Uterus (tissue), 2 donors: ENCODE results near the gene CASZ1.

ENCODE experiments used
- CTCF ChIP-seq, 4 experiments: fragments of 200-600 bp in 2 of 4; fragments of 450-650 bp in 2 of 4; sonication (generic) in 2 of 4; IDR thresholded peaks; one replicate each; pipeline ENCODE4 v1.5.1; 2016 to 2019; ENCODE audit warnings: antibody characterized with exemption in 4 of 4, mild to moderate bottlenecking in 2 of 4, moderate library complexity in 1 of 4
- POLR2A ChIP-seq, 2 donors: fragments of 450-650 bp; IDR thresholded peaks; one replicate each; pipeline ENCODE4 v1.6.1; 2016; ENCODE audit warnings: antibody characterized with exemption in 2 of 2, mild to moderate bottlenecking in 1 of 2, moderate library complexity in 1 of 2

- no peak for TF ChIP-seq CTCF (IDR thresholded peaks at IDR 0.05)
- no peak for TF ChIP-seq POLR2A (IDR thresholded peaks at IDR 0.05)
Measured at GRCh38 chr1:10606064-10606463, 190.4 kb downstream of the CASZ1 start.
